AG08395 (cell line): ENCODE results near the gene CARMIL3.
"Not testable (repeated sequence)": the region's sequence is repeated elsewhere in the genome, so short reads cannot be mapped to it uniquely, and the experiment has no call there.

ENCODE experiments used
- DNase-seq: peaks from one replicate; pipeline ENCODE4 v3.0.0; 2012; ENCODE audit warnings: mixed read lengths, low spot score

CARMIL3 gene, protein sequence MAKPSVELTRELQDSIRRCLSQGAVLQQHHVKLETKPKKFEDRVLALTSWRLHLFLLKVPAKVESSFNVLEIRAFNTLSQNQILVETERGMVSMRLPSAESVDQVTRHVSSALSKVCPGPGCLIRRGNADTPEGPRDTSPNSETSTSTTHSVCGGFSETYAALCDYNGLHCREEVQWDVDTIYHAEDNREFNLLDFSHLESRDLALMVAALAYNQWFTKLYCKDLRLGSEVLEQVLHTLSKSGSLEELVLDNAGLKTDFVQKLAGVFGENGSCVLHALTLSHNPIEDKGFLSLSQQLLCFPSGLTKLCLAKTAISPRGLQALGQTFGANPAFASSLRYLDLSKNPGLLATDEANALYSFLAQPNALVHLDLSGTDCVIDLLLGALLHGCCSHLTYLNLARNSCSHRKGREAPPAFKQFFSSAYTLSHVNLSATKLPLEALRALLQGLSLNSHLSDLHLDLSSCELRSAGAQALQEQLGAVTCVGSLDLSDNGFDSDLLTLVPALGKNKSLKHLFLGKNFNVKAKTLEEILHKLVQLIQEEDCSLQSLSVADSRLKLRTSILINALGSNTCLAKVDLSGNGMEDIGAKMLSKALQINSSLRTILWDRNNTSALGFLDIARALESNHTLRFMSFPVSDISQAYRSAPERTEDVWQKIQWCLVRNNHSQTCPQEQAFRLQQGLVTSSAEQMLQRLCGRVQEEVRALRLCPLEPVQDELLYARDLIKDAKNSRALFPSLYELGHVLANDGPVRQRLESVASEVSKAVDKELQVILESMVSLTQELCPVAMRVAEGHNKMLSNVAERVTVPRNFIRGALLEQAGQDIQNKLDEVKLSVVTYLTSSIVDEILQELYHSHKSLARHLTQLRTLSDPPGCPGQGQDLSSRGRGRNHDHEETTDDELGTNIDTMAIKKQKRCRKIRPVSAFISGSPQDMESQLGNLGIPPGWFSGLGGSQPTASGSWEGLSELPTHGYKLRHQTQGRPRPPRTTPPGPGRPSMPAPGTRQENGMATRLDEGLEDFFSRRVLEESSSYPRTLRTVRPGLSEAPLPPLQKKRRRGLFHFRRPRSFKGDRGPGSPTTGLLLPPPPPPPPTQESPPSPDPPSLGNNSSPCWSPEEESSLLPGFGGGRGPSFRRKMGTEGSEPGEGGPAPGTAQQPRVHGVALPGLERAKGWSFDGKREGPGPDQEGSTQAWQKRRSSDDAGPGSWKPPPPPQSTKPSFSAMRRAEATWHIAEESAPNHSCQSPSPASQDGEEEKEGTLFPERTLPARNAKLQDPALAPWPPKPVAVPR (N-terminal part only)

DNA sequence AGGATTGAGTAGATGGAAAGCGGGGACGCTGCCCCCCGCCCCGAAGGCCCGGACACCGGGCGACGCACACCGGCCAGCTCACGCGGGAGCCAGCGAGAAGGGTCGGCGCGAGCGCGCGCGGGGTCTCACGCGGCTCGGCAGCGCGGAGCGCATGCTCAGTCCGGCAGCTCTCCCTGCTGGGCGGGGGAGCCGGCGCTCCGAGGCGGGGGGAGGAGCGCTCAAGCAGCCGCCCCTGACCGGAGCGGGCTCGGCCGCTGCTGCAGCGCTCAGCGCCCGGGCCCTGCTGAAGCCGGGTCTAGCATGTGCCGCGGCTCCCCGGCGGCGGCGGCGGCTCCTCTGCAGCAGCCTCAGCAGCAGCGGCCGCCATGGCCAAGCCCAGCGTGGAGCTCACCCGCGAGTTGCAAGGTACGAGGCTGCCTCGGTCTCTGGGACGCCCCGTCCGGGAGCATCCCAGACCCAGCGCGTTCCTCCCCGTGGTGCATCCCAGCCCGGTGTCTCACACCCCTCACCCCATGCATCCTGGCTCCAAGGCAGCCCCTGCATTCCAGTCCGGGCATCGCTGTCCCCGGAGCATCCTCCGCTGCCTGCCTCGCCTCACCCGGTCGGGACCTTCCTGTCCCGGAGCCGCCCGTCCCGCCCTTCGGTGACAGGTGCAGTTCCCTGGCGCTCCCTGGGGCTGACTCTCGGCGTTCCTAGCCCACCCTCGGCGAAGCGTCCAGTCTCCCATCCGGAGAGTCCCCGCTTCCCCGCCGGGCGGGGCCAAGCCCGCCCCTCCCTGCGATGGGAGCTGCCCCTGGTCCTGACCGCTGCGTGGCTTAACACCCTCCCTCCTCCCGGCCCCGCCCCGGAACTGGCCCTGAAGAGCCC is at the start of gene CARMIL3:
TSS of gene CARMIL3 (plus strand) at position 221 of the 867 bp plus-strand sequence. CDS start at position 366, 145 bp downstream.
- DNase-seq: peak; percentile 78

DNA sequence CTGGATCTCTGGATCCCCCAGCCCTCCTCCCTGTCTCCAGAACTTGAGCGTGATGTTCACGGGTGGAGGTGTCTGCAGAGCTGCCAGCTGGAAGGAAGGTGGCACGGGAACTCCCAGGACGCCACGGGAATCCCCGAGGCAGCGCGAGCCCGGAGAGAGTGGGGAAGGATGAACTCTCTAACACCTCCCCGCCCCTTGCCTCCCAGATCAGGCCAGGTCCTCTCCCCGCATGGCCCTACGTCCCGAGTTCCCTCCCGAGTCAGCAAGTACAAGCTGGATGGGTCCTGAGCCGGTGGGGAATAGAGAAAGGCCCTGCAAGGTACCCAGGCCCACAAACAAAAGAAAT is 45.4 kb upstream of the CARMIL3 start:
- not testable (repeated sequence) for DNase-seq

DNA sequence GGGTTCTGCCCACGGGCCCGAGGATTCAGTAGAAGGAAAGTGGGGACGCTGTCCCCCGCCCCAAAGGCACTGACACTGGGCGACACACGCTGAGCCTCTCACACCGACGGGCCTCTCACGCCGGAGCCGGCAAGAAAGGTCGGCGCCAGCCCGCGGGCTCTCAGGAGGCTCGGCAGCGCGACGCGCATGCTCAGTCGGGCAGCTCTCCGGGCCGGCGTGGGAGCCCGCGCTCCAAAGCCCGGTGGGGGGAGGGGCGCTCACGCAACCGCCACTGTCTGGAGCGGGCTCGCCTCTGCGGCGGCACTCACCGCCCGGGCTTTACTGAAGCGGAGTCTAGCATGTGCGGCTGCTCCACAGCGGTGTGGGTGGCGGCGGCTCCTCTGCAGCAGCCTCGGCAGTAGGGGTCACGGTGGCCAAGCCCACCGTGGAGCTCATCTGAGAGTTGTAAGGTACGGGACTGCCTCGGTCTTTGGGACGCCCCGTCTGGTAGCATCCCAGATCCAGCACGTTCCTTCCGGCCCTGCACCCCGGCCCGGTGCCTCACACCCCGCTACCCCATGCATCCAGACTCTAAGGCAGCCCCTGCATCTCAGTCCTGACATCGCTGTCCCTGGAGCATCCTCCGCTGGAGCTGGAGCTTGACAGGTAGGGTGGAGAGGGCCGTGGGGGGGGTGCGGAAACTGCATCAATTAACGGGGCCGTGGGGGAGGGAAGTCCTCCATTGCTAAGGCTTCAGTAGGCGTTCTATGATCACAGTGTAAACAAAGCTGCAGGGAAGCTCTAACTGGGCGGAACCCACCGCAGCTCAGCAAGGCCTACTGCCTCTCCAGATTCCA is 44.8 kb upstream of the CARMIL3 start:
- not testable (repeated sequence) for DNase-seq

DNA sequence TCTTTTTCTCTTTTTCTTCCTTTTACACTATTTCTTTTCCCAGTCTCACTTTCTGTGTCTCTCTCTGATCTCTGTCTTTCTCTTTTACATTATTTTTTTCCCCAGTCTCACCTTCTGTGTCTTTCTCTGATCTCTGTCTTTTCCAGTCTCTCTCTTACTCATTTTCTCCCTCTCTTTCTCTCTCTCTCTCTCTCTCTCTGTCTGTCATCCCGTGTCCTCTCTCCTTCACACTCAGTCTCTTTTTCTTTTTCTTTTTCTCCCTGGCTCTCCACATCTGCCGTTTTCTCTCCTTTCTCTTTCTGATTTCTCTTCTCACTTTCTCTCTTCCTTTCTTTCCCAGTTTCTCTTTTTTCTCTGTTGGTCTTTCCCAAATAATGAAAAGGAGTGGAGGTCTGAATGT is 40.8 kb upstream of the CARMIL3 start:
- DNase-seq: no peak

DNA sequence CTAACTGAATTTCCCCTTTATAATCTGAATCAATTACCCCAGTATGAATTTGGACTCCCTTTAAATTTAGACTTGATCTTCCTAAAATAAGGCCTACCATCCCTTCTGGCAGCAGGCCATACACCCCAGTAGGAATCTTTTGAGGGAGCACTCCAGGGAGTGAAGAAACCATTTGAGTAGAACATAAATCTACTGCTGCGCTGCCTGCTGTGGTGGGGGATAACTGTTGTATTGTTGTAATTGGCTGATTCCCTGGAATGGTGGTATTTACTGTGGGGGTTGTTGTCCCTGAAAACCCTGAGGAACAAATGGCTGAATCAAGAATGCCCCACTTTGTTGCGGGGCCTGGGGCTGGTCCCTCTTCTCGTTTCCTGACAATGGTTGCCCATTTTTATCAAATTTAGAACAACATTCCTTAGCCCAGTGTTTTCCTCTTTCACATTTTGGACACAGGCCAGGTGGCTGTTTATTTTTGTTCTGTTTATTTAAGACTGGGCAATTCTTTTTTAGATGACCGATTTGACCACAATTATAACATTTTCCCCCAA is 39.0 kb upstream of the CARMIL3 start:
- DNase-seq: not testable (repeated sequence)

DNA sequence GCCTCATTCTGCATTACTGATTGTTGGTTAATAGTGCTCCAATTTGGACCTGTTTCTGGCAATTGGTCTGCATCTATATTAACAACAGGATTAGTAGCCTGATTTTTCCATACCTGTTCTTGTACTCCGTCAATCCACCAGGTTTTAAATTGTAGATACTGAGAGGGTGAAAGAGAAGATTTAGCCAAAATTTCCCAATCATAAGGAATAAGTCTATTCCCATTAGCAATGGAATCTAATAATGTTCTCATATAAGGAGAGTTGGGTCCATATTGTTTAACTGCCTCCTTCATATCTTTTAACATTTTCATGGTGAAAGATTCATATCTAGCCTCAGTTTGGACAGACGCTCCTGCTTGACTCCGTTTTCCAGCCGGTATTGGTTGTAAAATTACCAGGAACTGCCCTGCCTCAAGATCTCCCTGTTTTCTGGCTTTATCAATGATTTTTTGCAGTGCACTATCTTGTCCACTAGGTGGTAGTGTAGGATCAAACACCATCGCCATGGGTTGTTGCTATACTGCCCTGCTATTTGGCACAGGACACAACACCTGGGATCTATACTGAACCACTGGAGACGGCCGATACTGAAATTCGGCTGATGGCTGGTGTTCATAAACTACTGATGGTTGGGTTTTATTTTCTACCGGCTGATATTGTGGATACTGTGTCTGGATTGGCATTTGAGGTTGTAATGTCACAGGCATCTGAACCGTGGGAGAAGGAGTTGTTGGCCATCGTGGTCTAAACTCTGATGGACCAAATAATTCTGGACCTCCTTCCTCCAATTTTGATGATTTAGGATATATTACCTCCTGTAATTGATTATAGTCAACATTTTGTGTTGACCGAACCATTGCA is 37.9 kb upstream of the CARMIL3 start:
- DNase-seq: peak; percentile 70

DNA sequence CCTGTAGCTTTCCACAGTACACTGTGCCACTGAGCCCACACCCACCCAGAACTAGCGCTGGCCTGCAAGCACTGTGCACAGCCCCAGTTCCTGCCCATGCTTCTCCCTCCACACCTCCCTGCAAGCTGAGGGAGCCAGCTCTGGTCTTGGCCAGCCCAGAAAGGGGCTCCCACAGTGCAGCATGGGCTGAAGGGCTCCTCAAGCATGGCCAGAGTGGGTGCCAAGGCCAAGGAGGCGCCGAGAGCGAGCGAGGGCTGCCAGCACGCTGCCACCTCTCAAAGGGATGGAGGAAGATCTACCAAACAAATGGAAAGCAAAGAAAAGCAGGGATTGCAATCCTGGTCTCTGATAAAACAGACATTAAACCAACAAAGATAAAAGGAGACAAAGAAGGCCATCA is 36.1 kb upstream of the CARMIL3 start:
- not testable (repeated sequence) for DNase-seq

DNA sequence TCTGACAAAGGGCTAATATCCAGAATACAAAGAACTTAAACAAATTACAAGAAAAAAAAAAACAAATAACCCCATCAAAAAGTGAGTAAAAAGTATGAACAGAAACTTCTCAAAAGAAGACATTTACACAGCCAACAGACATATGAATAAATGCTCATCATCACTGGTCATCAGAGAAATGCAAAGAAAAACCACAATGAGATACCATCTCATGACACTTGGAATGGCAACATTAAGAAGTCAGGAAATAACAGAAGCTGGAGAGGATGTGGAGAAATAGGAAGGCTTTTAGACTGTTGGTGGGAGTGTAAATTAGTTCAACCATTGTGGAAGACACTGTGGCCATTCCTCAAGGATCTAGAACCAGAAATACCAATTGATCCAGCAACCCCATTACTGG is 32.8 kb upstream of the CARMIL3 start:
- not testable (repeated sequence) for DNase-seq

DNA sequence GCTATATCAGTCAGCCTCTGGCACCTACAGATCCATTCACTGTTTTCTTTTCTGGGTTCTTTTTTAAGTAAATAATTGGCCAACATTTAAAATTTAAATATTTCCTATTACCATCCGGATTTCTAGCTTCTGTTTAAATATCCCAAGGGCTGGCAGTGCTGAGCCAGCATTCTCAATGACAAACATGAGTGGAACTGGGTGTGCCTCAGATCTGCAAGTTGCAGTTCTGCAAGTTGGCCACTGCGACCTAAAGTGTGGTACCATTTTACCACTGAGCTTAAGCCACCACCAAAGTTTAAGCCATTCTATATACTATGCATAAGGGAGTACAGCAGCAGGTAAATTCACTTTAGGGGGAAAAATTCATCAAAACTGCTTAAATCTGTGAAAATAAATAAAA is 31.9 kb upstream of the CARMIL3 start:
- DNase-seq: not testable (repeated sequence)

DNA sequence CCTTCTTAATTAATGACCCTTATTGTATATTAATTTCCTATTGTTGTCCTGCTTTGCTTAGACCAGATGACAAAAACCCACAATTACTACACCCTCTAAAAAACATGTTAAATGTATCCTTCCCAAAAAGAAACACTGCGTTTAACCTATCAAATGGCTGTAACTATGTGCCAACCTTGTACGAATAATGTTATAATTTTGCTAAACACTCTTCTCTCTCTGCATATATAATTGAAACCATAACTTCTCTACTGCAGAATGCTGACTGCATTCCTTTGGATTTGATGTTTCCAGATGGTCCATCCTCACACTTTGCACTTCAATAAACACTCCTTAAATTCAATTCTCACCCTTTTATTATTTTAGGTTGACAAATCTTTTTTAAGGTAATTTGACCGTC is 31.3 kb upstream of the CARMIL3 start:
- DNase-seq: not testable (repeated sequence)

DNA sequence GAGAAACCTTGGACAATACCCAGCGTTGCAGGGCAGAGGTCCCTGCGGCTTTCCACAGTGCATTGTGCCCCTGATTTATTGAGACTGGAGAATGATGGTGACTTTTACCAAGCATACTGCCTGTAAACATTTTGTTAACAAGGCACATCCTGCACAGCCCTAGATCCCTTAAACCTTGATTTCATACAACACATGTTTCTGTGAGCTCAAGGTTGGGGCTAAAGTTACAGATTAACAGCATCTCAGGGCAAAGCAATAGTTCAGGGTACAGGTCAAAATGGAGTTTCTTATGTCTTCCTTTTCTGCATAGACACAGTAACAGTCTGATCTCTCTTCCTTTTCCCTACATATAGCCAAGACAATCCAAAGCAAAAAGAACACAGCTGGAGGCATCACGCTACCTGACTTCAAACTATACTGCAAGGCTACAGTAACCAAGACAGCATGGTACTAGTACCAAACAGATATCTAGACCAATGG is 26.8 kb upstream of the CARMIL3 start:
- DNase-seq: not testable (repeated sequence)

DNA sequence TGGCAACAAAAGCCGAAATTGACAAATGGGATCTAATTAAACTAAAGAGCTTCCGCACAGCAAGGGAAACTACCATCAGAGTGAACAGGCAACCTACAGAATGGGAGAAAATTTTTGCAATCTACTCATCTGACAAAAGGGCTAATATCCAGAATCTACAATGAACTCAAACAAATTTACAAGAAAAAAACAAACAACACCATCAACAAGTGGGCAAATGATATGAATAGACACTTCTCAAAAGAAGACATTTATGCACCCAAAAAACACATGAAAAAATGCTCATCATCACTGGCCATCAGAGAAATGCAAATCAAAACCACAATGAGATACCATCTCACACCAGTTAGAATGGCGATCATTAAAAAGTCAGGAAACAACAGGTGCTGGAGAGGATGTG is 22.1 kb upstream of the CARMIL3 start:
- DNase-seq: not testable (repeated sequence)

DNA sequence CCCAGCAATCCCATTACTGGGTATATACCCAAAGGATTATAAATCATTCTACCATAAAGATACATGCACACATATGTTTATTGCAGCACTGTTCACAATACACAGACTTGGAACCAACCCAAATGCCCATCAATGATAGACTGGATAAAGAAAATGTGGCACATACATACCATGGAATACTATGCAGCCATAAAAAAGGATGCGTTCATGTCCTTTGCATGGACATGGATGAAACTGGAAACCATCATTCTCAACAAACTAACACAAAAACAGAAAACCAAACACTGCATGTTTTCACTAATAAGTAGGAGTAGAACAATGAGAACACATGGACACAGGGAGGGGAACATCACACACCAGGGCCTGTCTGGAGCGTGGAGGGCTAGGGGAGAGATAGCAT is 20.5 kb upstream of the CARMIL3 start:
- DNase-seq: not testable (repeated sequence)

DNA sequence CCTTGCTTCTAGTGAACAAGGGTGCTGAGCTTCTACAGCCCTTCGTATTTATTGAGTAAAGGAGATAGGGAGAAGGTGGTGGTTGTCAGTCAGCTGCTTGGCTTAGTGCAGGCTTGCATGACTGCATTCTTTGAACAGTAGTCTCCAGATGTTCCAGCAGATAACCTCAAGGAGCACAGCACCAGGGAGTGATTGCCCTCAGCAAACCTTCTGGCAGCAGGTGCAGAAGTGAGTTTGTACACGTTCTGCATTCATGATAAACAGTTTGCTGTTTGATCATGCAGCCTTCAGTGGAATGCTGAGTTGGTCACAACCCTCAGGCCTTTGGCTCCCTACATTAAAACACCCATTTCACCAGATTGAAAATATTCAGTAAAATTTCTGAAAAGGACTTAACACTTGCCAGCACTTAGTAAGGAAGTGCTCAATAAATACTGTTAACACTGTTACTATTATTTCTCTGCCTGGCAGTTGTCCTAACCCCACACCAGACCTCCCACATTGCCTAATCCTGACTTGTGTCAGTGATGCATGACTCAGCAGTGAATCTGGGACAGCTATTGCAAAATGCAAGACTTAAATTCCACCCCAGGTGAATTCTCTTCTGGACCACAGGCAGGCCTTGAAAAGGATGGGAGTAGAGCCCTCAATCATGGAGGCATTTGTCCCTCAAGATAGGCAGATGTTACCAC is 18.9 kb upstream of the CARMIL3 start:
- DNase-seq: peak; percentile 70

DNA sequence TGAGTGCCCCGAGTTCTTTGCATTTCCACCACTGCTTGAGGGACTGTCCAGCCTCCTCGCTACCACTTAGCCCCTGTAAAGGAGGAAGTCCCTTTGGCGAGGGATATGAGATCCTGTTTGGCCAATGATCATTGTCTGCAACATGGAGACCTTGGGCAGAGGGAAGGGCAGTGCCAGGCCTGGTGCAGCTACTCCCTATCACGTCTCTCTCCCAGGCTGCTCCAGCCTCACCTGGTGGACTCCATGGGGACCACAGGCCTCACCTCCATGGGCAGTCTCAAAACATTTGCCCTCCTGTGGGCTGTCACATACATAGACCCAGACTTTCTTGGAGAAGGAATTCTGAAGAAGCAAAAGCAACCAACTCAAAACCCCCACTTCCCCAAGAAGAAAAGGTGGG is 16.0 kb upstream of the CARMIL3 start:
- DNase-seq: not testable (repeated sequence)

DNA sequence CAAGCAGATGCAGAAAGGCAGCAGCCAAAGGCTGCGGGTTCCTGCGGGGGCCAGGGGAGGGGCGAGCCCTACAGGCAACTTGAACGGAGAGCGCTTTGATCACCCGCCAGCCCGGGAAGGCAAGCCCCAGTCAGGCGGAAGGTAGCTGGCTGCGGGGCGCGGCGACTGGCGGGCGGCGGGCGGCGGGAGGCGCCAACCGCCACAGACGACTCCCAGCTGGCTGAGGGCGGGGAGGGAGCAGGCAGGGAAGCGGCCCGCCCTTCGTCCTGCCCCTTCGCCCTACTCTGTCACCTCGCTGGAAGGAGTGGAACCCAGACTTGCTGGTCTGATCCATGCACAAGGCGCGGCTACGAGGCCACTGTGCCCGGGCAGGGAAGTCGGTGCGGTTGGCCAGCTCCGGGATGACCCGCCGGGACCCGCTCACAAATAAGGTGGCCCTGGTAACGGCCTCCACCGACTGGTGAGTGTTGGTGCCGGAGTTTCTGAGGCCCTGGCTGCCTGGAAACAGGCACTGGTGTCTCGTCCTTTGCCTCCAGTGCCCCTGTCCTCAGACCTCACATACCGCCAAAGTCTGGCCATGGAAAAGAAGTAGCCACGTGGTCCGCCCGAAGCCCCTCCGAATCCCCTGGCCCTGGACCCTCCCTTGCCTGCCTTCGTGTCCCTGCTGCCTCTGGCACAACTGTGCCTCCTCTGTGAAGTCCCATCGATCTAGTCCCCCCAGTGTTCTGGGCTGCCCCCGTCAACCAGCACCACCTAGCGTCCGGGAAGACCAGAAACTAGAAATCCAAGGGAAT is 15.4 kb upstream of the CARMIL3 start:
- DNase-seq: peak; percentile 74

DNA sequence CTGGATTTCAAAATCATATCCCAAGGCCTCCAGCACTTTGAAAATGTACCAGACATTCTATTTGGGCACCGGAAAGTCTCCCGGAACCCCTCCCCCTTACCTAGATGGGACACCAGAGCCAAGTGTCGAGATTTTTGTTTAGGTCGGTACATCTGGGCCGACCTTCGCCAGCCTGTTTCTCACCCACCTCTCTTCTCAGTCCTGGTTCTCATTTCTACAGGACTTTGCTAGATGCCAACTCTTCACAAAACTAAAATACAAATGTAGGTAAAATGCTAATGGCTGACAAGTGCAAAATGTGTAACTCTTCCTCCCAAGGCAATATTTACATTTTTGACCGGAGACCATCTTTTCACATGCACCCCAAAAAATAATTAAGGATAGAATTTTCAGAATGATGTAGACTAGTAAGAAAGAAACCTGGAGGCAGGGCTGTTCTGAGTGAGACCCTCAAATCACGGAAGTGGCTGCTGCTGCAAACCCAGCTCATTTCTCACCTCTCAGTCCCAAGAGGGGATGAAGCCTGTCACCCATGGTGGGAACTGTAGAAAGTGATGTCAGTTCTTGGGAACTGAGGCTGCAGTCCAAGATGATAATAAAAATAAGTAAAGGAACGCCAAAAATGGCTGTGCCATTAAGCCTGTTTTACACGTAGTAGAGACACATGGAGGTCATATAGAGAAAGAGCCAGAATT is 14.7 kb upstream of the CARMIL3 start:
- DNase-seq: not testable (repeated sequence)
